Upper lobe of left lung (tissue), 6 donors: ENCODE measurements around the gene AHRR. TPM values are rescaled to one million over a fixed set of nuclear protein-coding genes. Genes with fewer than 3 reads are reported as not detected.
A peak's percentile ranks its signal among the peaks of the same experiment; 100 is the strongest.

Experiments used
- ATAC-seq, 2 donors: fragments of 200-7000 bp; cut with Tn5 transposase; one replicate each; pipeline ENCODE4 v1.9.1; 2022; ENCODE audit warnings: mild to moderate bottlenecking in 2 of 2, moderate library complexity in 2 of 2; ENCODE audit not compliant: low FRiP score in 2 of 2
- DNase-seq, 2 donors: peaks; one replicate each; pipeline ENCODE4 v3.0.0-alpha.2; 2019 to 2020
- H3K27ac ChIP-seq, 4 donors: fragments of 200-600 bp; sonication (generic); one replicate each; pipeline ENCODE4 v1.5.1; 2016 to 2019
- H3K27me3 ChIP-seq, 4 donors: fragments of 200-600 bp; sonication (generic); one replicate each; pipeline ENCODE4 v1.5.1; 2017 to 2019
- H3K36me3 ChIP-seq, 4 donors: fragments of 200-600 bp; sonication (generic); one replicate each; pipeline ENCODE4 v1.5.1; 2016 to 2019
- H3K4me1 ChIP-seq, 4 donors: fragments of 200-600 bp; sonication (generic); one replicate each; pipeline ENCODE4 v1.5.1; 2018 to 2019
- H3K4me3 ChIP-seq, 4 donors: fragments of 200-600 bp; sonication (generic); one replicate each; pipeline ENCODE4 v1.5.1; 2017 to 2019; ENCODE audit warnings: mild to moderate bottlenecking in 2 of 4, moderate library complexity in 1 of 4
- H3K9me3 ChIP-seq, 4 donors: fragments of 200-600 bp; sonication (generic); one replicate each; pipeline ENCODE4 v1.5.1; 2018 to 2019
- EP300 ChIP-seq, 4 donors: sonication (generic); formaldehyde crosslinking; IDR thresholded peaks; one replicate each; pipeline ENCODE4 v1.5.1; 2017; ENCODE audit warnings: antibody characterized with exemption in 4 of 4, control low read depth in 2 of 4
- POLR2A ChIP-seq, 4 donors: fragments of 450-650 bp; IDR thresholded peaks; one replicate each; pipeline ENCODE4 v1.5.1; 2016 to 2017; ENCODE audit warnings: antibody characterized with exemption in 4 of 4, mild to moderate bottlenecking in 2 of 4
- POLR2AphosphoS5 ChIP-seq, 2 donors: sonication (generic); formaldehyde crosslinking; IDR thresholded peaks; one replicate each; pipeline ENCODE4 v1.5.1; 2017; ENCODE audit warnings: antibody characterized with exemption in 2 of 2
- WGBS, 2 donors: methylation state at CpG; one replicate each; pipeline ENCODE4 v1.1.5; 2017 to 2018; 5-methylcytosine and 5-hydroxymethylcytosine counted together
- total RNA-seq, 6 donors: library from RNA; depleted of rRNA in 4 of 6; stranded (reverse); fragments of >200 nt in 4 of 6; gene quantifications; one replicate each; pipeline versions ENCODE4 v1.1.0 to v1.2.1, GENCODE V29; 2016 to 2021
- TF ChIP-seq, protein P1 (sequence below), 6 experiments: fragments of 450-650 bp in 4 of 6; fragments of 200-600 bp in 2 of 6; sonication (generic) in 2 of 6; IDR thresholded peaks; one replicate each; pipeline ENCODE4 v1.5.1; 2016 to 2019; ENCODE audit warnings: antibody characterized with exemption in 6 of 6
- donor health status: DM: no; HTN: no; CAD: no; lungs with moderate emphysema.
- donor health status: DM: no; HTN: yes; CAD: no; lungs with severe emphysema.

The AHRR gene
- total RNA-seq, 6 donors from 2014 or later, result 1.3 to 8.6 (median 4.4) TPM

DNA sequence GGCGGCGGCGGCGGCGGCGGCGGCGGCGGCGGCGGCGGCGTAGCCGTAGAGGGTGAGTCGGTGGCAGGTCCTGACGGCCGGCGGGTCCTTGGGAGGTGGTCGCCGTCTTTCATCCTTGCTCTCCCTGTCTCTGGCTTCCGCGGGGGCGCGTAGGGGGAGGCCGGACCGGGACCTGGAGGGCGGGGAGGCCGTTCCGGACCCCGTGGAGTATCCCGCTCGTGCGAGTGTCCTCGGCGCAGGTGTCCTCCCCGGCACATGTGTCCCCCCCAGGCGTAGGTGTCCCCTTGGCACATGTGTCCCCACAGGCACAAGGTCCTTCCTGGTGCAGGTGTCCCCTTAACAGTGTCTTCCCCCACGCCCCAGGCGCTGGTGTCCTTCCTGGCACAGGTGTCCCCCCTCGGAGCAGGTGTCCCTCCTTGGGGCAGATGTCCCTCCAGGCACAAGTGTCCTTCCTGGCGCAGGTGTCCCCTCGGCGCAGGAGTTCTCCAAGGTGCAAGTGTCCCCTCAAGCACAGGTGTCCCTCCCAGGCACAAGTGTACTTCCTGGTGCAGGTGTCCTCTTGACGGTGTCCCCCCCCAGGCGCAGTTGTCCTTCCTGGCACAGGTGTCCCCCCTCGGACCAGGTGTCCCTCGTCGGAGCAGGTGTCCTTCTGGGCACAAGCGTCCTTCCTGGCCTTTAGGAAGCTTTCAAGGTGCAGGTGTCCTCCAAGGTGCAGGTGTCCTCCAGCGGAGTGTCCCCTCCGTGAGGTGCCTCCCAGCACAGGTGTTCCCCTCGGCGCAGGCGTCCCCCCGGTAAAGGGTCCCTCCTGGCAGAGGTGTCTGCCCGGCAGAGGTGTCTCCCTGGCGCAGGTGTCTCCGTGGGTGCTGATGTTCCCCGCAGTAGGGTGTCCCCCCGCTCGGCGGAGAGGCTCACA lies 122.0 kb downstream of the AHRR start:
- peaks cover 11 to 25% (median 20%) of the 10 kb centered on the region in 4 donors for H3K36me3 ChIP-seq
- WGBS, 2 donors, result 10 to 19% methylated on average over 2 to 51 of the region's 62 CpGs
- H3K4me1 ChIP-seq, result peaks cover 18 to 44% (median 20%) of the 10 kb centered on the region in 4 donors
- no peak for ATAC-seq
- peak; percentile 22 to 79 for DNase-seq
- H3K4me3 ChIP-seq, result peak overlapping the region; percentile 92 to 97 (median 96)
- peak overlapping the region; percentile 79 to 89 (median 86) for H3K27ac ChIP-seq
- TF ChIP-seq POLR2A (IDR thresholded peaks at IDR 0.05) (peak in 1 of 4 donors; percentile 58), EP300 (IDR thresholded peaks at IDR 0.05) (no peak), POLR2AphosphoS5 (IDR thresholded peaks at IDR 0.05) (no peak)
- TF ChIP-seq, protein P1, sequence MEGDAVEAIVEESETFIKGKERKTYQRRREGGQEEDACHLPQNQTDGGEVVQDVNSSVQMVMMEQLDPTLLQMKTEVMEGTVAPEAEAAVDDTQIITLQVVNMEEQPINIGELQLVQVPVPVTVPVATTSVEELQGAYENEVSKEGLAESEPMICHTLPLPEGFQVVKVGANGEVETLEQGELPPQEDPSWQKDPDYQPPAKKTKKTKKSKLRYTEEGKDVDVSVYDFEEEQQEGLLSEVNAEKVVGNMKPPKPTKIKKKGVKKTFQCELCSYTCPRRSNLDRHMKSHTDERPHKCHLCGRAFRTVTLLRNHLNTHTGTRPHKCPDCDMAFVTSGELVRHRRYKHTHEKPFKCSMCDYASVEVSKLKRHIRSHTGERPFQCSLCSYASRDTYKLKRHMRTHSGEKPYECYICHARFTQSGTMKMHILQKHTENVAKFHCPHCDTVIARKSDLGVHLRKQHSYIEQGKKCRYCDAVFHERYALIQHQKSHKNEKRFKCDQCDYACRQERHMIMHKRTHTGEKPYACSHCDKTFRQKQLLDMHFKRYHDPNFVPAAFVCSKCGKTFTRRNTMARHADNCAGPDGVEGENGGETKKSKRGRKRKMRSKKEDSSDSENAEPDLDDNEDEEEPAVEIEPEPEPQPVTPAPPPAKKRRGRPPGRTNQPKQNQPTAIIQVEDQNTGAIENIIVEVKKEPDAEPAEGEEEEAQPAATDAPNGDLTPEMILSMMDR (IDR thresholded peaks at IDR 0.05), result no peak
- H3K9me3 ChIP-seq, result no peaks in the 10 kb centered on the region
- H3K27me3 ChIP-seq, result no peaks in the 10 kb centered on the region

DNA sequence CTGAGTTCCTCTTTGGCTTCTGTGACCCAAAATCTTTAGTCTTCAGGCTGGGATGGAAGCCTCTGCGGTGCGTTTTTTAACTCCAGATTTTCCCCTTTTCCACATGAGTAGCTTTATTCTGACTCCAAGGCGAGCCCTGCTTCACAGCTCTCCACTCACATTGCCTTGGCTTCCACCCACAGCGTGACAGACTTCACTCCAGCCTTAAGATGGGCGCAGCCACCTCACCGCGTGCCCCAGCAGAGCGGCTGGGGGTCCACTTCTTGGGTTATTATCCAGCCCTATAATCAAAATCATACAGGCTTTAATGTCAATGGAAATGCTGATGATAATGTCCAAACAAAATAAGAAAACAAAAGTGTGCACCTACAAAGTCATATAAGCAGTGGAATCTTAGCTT lies 122.7 kb downstream of the AHRR start:
- no peak for ATAC-seq
- TF ChIP-seq POLR2A (IDR thresholded peaks at IDR 0.05), result no peak
- TF ChIP-seq, protein P1 (IDR thresholded peaks at IDR 0.05), result no peak
- no peak for TF ChIP-seq EP300 (IDR thresholded peaks at IDR 0.05)
- TF ChIP-seq POLR2AphosphoS5 (IDR thresholded peaks at IDR 0.05), result no peak
- H3K9me3 ChIP-seq, result no peaks in the 10 kb centered on the region
- peaks cover 18 to 47% (median 20%) of the 10 kb centered on the region in 4 donors for H3K4me1 ChIP-seq
- DNase-seq, result peak in 1 of 2 donors; percentile 10
- peaks cover 17 to 33% (median 28%) of the 10 kb centered on the region in 4 donors for H3K36me3 ChIP-seq
- H3K4me3 ChIP-seq, result peak overlapping the region in 3 of 4 donors; percentile 92 to 97 (median 95)
- WGBS, 2 donors, result 83 to 88% methylated on average over 8 of the region's 8 CpGs
- no peaks in the 10 kb centered on the region for H3K27me3 ChIP-seq
- peak overlapping the region in 1 of 4 donors; percentile 86 for H3K27ac ChIP-seq

DNA sequence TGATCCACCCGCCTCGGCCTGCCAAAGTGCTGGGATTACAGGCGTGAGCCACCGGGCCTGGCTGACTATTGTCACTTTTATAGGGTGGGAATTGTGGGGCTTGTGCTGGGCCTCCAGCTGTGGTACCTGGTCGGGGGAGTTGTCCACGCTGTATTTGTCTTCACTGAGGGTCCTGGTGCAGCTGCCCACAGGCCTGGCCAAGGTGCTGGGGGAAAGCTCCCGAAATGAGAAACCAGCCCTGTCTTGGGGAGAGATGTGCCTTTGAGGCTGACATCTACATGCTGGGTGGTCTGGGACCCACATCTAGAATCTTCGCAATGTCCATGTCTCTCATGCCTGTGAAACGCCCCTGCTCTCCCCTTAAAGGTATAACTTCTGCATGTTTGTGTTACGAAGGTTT lies 124.1 kb downstream of the AHRR start:
- no peak overlapping the region for H3K27ac ChIP-seq
- DNase-seq, result peak in 1 of 2 donors; percentile 8
- peaks cover 24 to 46% (median 34%) of the 10 kb centered on the region in 4 donors for H3K36me3 ChIP-seq
- 93 to 95% methylated on average over 7 to 10 of the region's 10 CpGs for WGBS, 2 donors
- peaks cover 18 to 47% (median 20%) of the 10 kb centered on the region in 4 donors for H3K4me1 ChIP-seq
- no peaks in the 10 kb centered on the region for H3K9me3 ChIP-seq
- ATAC-seq, result no peak
- TF ChIP-seq POLR2AphosphoS5 (IDR thresholded peaks at IDR 0.05) (no peak), EP300 (IDR thresholded peaks at IDR 0.05) (no peak), POLR2A (IDR thresholded peaks at IDR 0.05) (no peak)
- TF ChIP-seq, protein P1 (IDR thresholded peaks at IDR 0.05), result no peak
- no peak overlapping the region for H3K4me3 ChIP-seq
- H3K27me3 ChIP-seq, result no peaks in the 10 kb centered on the region

DNA sequence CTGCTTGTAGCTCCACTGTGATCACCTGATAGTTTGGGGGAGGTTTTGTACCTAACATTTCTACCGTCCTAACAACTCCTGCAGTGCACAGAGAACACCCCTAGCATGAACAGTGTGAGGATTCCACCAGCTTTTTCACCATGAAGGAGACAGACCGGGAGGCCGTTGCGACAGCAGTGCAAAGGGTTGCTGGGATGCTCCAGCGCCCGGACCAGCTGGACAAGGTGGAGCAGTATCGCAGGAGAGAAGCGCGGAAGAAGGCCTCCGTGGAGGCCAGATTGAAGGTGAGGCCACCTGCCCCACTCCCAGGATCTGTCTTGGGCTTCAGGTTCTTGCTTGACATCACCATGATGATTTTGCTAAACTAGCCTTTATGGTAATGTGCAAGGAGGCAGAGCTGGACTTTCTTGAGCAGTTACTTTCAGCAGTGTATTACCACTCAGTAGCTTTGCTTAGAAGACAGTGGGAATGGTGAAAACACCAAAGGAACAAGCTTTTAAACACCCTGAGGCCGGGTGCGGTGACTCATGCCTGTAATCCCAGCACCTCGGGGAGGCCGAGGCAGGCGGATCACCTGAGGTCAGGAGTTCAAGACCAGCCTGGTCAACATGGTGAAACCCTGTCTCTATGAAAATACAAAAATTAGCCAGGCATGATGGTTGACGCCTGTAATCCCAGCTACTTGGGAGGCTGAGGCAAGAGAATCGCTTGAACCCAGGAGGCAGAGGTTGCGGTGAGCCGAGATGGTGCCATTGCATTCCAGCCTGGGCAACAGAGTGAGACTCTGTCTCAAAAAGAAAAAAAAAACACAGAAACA lies 124.8 kb downstream of the AHRR start:
- WGBS, 2 donors, result 87 to 95% methylated on average over 19 of the region's 19 CpGs
- Histone ChIP-seq H3K27ac (no peak overlapping the region), H3K9me3 (peaks cover 0 to under 1% (median 0%) of the 10 kb centered on the region in 4 donors), H3K36me3 (peaks cover 26 to 53% (median 37%) of the 10 kb centered on the region in 4 donors), H3K4me3 (no peak overlapping the region), H3K4me1 (peaks cover 18 to 47% (median 20%) of the 10 kb centered on the region in 4 donors), H3K27me3 (no peaks in the 10 kb centered on the region)
- TF ChIP-seq POLR2A (IDR thresholded peaks at IDR 0.05) (no peak), EP300 (IDR thresholded peaks at IDR 0.05) (no peak), POLR2AphosphoS5 (IDR thresholded peaks at IDR 0.05) (no peak)
- TF ChIP-seq, protein P1 (IDR thresholded peaks at IDR 0.05), result no peak
- no peak for ATAC-seq
- DNase-seq, result peak in 1 of 2 donors; percentile 6
